Transverse colon (tissue), 3 donors: ENCODE data around the gene MGMT.

Experiments
- POLR2A ChIP-seq: fragments of 450-650 bp; IDR thresholded peaks from one replicate; pipeline ENCODE4 v1.6.1; 2016; ENCODE audit warnings: antibody characterized with exemption, mild to moderate bottlenecking, moderate library complexity
- TF ChIP-seq, protein P1 (sequence below), 5 experiments: fragments of 200-600 bp in 3 of 5; fragments of 450-650 bp in 2 of 5; sonication (generic) in 3 of 5; IDR thresholded peaks; 1 replicate in 2 of 5; 2 replicates in 3 of 5; pipeline ENCODE4 v1.5.1; 2016 to 2017; ENCODE audit warnings: antibody characterized with exemption in 5 of 5, inconsistent platforms in 3 of 5, mild to moderate bottlenecking in 2 of 5, moderate library complexity in 1 of 5

DNA sequence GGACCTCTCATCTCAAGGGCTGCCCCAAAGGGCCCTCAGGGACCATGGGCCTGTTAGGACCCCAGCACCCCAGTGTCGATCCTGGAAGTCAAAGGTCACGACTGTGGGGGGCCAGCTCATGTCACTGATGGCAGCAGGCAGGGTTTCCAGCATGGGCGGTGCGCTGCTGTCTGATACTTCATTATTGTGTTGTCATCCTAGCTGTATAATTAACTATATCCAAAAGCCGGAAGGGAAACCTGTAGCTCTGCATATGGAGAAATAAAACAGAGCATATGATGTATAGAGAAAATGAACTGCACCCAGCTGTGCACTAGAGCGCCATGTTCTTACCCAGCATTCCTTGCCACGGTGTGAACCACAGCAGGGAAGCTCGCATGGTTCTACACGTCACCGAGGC, 300.7 kb downstream of the MGMT start:
- no peak for TF ChIP-seq POLR2A
- TF ChIP-seq, protein P1, sequence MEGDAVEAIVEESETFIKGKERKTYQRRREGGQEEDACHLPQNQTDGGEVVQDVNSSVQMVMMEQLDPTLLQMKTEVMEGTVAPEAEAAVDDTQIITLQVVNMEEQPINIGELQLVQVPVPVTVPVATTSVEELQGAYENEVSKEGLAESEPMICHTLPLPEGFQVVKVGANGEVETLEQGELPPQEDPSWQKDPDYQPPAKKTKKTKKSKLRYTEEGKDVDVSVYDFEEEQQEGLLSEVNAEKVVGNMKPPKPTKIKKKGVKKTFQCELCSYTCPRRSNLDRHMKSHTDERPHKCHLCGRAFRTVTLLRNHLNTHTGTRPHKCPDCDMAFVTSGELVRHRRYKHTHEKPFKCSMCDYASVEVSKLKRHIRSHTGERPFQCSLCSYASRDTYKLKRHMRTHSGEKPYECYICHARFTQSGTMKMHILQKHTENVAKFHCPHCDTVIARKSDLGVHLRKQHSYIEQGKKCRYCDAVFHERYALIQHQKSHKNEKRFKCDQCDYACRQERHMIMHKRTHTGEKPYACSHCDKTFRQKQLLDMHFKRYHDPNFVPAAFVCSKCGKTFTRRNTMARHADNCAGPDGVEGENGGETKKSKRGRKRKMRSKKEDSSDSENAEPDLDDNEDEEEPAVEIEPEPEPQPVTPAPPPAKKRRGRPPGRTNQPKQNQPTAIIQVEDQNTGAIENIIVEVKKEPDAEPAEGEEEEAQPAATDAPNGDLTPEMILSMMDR (IDR thresholded peaks at IDR 0.05) = no peak
